Raji (cell line): ENCODE measurements around the gene PTBP3.

Source experiments
- POLR2A ChIP-seq: IDR thresholded peaks from 2 replicates; pipeline ENCODE4 v1.6.1; 2011; ENCODE audit warnings: low read depth, low read length, control low read depth; ENCODE audit not compliant: insufficient read depth

PTBP3 gene

GRCh38 chr9:112308588-112308987, 24.8 kb downstream of the PTBP3 start:
- no peak for TF ChIP-seq POLR2A

- TF ChIP-seq POLR2A: no peak
Observed at GRCh38 chr9:112301420-112301819, 32.0 kb downstream of the PTBP3 start.

DNA sequence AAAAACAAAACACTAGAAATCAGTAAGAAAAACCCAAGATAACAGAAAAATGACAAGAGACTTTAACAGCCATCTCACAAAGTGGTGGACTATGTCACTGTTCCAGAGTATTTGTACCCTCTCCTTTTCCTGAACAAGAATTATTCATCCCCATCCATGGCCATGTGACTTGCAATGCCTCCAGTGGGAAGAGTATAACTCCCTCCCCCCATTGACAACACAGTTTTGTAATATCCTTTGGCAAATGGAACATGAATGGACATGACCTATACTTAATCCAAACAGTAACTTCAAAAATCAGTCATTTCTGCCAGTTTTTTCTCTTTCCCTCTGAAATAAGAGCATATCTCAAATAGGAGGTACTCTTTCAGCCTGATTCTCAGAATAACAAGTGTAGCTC, 33.9 kb downstream of the PTBP3 start:
- no peak for TF ChIP-seq POLR2A

DNA sequence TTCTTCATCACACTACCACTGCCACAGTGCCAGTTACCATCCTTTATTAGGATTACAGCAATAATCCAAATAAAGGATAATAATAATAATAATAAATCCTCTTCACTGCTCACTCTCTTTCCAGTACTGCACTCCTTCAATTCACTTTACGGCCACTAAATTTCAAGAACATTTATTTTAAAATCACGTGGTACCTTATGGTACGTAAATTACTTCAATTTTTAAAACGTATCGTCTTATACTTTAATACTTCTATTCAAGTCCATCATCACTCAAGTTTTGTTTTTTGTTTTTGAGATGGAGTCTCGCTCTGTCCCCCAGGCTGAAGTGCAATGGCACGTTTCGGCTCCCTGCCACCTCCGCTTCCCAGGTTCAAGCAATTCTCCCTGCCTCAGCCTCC, 36.5 kb downstream of the PTBP3 start:
- no peak for TF ChIP-seq POLR2A

GRCh38 chr9:112295174-112295573, 38.2 kb downstream of the PTBP3 start:
- TF ChIP-seq POLR2A: no peak

DNA sequence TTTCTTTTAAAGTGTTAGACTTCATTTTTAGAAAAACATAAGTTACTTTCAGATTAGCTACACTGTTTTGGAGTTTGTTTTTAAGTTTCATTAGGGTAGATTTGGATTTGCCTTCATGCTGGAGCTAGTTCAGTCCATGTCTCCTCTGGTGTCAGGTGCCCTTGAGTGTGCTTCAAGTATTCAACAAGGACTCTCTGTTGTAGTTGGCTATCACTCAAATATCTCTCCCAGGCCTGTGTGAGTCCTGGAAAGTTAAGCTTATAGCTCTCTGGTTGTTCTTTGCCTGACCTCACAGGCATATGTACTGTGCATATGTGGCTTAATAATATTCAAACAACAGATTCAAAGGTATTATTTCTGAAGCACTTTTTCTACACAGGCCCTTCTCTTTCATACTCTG, 45.4 kb downstream of the PTBP3 start:
- no peak for TF ChIP-seq POLR2A

DNA sequence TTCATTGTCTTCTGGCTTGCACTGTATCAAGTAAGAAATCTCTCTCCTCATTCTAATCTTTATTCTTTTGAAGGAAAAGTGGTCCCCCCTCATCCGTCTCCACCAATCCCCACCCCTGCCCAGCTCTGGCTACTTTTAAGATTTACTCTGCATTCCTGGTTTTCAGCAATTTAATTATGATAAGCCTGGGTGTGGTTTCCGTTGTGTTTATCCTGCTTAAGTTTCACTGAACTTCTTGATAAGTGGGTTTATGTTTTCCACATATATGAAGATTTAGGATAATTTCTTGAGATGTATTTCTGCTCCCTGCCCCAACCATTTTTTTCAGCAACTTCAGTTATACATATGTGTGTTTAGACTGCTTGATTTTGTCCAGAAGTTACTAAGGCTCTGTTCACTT, 46.5 kb downstream of the PTBP3 start:
- no peak for TF ChIP-seq POLR2A

DNA sequence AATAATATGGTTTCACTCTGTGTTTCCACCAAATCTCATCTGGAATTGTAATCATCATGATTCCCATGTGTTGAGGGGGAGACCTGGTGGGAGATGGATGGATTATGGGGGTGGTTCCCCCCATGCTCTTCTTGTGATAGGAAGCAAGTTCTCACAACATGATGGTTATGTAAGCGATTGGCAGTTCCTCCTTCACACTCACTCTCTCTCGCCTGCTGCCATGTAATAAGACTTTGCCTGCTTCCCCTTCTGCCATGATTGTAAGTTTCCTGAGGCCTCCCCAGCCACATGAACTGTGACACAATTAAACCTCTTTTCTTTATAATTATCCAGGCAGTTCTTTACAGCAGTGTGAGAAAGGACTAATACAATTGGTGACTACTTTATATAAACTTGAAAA, 48.4 kb downstream of the PTBP3 start:
- TF ChIP-seq POLR2A: no peak

DNA sequence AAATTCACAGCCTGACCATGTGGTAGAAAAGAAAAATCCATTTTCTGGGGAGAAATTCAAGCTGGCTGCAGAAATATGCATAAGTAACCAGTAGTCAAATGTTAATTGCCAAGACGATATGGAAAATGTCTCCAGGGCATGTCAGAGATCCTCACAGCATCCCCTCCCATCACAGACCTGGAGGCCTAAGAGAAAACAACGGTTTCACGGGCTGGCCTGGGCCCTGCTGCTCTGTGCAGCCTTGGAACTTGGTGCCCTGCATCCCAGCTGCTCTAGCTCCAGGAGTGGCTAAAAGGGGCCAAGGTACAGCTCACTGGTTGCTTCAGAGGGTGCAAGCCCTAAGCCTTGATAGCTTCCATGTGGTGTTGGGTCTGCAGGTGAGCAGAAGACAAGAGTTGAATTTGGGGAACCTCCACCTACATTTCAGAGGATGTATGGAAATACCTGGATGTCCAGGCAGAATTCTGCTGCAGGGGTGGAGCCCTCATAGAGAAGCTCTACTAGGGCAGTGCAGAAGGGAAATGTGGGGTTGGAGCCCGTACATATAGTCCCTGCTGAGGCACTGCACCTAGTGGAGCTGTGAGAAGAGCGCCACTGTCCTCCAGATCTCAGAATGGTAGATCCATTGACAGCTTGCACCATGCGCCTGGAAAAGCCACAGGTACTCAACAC, 49.7 kb downstream of the PTBP3 start:
- TF ChIP-seq POLR2A: no peak

- no peak for TF ChIP-seq POLR2A
Observed at GRCh38 chr9:112280904-112281303, 52.5 kb downstream of the PTBP3 start.

DNA sequence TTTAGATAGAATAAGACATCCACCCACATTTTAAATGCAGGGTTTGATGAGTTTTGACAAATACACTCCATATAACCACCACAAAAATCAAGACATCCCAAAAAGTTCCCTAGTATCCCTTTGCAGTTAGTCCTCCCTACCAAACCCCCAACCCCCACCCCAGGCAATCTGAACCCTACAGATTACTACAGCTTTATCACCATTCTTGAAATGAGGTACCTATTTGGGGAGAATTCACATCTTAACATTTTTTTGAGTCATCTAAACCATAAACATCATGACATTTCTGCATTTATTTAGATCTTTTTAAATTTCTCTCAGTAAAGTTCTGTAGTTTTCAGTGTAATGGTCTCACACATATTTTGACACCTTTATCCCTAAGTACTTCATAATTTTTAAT, 53.9 kb downstream of the PTBP3 start:
- TF ChIP-seq POLR2A: no peak

DNA sequence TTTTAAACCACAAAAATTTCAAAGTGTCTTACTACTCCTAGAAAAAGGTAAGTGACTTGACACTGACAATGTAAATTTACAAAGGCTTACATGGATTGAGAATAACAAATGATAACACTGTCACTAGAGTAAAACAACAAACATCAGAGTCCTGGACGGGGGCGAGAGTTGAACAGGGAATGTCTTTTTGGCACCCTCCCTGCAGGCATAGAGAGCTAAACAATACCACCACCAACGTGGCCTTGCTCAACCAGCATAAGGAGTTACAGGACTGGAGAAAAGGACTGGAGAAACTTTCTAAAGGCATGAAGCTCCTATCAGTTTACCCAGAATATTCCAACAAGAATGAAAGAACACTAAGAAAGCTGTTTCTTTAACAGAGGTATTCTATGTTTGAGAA, 55.3 kb downstream of the PTBP3 start:
- TF ChIP-seq POLR2A: no peak

DNA sequence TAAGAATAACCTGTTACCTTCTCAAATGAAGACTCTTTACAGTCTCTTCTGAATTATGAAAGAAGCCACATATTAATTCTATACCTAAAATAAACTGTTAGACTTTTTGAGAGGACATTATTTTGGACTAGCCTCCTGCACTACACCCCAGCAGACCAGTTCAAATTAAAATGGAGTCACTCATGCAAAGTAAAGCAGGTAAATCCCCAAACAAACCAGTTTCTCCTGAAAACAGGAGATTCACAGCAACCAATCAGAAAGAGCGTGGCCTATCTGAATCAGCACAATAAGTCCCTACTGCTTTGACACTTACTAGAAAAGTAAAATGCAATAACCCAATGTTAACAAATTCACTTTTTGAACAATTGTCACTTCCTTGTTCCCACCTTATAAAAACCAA, 58.8 kb downstream of the PTBP3 start:
- no peak for TF ChIP-seq POLR2A

GRCh38 chr9:112273876-112274275, 59.5 kb downstream of the PTBP3 start:
- TF ChIP-seq POLR2A: no peak

DNA sequence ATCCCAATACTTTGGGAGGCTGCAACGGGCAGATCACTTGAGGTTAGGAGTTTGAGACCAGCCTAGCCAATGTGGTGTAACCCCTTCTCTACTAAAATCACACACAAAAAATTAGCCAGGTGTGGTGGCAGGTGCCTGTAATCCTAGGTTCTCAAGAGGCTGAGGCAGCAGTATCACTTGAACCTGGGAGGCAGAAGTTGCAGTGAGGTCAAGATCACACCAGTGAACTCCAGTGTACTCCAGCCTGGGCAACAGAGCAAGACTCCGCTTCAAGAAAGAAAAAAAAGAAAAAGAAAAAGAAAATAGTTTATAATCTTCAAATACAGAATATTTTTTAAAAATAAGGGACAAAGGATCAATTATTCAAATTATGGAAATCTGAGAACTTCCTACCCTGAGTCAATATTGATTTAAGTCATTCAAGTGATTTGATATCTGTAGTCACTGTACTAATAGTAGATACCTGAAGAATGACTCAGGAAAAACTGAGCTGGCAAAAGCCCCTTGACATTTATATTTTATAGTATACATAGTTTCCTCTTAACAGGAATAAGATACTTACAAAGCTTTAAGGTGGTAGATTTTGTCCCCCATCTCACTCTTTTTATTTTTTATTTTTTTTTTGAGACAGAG, 61.8 kb downstream of the PTBP3 start:
- TF ChIP-seq POLR2A: no peak

DNA sequence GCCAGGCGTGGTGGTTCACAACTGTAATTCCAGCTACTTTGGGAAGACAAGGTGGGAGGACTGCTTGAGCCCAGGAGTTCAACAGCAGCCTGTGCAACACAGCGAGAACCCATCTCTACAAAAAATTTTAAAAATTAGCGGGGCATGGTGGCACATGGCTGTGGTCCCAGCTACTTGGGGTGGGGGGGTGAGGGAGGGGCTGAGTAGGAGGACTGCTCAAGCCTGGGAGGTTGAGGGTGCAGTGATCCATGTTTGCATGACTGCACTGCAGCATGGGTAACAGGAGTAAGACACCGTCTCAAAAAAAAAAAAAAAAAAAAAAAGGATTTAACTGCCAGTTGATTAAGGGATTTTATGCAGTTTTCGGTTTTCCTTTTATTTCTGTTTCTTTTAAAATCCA, 65.0 kb downstream of the PTBP3 start:
- no peak for TF ChIP-seq POLR2A

DNA sequence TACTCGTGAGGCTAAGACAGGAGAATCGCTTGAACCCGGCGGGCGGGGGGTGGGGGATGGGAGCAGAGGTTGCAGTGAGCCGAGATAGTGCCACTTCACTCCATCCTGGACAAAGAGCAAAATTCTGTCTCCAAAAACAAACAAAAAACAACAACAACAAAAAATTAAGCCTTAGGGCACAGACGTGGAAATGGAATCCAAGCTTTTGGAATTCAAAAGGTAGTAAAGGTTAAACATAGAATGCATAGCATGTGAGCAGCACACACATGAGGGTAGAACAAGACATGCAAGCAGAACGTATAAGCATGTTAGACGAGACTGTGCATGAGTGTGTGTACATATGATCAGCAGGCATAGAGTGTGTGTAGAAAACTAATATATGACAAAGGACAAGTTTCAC, 68.0 kb downstream of the PTBP3 start:
- TF ChIP-seq POLR2A: no peak
